HT-29 (cell line): ENCODE measurements around the gene ANO1. TPM values are rescaled to one million over a fixed set of nuclear protein-coding genes. Genes with fewer than 3 reads are reported as not detected.
A peak's percentile ranks its signal among the peaks of the same experiment; 100 is the strongest.

Experiments
- DNase-seq: peaks from one replicate; pipeline ENCODE4 v3.0.0-alpha.2; 2015; ENCODE audit warnings: low spot score
- total RNA-seq: library from RNA; depleted of rRNA; stranded (reverse); fragments of >200 nt; shearing (Covaris generic); gene quantifications from 2 replicates; pipeline ENCODE4 v1.2.3, GENCODE V29; 2014

The ANO1 gene
- total RNA-seq, 1 experiment from 2014 or later: 114 TPM

DNA sequence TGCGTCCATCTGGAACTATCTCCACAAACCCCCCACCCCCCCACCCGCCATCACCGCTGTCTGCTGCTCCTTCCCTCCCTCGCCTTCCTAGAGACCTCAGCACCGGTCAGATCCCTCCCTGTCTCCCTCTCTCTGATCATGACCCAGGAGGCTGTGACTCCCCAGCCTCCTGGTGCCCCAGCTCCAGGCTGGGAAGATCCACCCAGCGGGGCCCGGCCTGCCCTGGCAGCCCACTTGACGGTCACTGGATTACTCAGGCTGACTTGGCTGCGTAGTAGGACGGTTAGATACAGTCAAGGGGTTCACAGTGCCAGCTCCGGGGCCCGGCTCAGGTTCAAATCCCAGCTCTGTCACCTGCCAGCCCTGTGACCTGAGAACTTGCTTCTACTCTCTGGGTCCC is 59.3 kb downstream of the ANO1 start:
- no peak for DNase-seq

DNA sequence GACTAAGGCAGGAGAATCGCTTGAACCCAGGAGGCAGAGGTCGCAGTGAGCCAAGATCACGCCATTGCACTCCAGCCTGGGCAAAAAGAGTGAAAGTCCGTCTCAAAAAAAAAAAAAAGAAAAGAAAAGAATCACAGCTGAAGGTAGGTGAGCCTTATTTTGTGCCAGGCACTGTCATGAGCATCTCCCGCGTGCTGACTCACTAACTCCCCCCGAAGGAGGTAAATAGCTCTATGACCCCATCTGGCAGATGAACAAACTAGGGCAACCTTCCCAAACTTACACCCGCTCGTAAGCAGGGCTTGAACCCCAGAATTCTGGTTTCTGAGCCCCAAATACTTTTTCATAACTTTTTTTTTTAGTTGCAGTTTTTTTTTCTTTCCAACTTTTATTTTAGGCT is 60.3 kb downstream of the ANO1 start:
- no peak for DNase-seq

DNA sequence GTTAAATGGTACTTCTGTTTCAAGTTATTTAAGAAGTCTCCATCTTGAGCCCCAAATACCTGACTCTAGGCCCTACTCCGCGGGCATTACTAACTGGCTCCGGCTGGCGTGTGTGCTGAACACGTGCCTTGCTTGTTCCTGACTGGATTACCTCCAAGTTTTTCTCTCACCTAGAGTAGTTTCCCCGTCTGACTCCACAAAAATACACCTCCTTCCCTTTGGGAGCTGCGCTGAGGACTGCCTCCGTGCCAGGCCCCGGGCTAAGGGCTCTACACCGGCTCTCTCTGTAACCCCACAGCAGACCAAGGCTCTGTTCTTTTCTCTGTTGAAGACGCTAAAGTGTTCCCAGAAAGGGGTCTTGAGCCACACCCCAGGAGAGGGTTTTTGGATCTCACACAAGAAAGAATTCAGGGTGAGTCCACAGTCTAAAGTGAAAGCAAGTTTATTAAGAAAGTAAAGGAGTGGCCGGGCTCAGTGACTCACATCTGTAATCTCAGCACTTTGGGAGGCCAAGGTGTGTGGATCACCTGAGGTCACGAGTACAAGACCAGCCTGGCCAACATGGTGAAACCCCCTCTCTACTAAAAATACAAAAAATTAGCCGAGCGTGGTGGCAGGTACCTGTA is 61.8 kb downstream of the ANO1 start:
- DNase-seq: no peak

DNA sequence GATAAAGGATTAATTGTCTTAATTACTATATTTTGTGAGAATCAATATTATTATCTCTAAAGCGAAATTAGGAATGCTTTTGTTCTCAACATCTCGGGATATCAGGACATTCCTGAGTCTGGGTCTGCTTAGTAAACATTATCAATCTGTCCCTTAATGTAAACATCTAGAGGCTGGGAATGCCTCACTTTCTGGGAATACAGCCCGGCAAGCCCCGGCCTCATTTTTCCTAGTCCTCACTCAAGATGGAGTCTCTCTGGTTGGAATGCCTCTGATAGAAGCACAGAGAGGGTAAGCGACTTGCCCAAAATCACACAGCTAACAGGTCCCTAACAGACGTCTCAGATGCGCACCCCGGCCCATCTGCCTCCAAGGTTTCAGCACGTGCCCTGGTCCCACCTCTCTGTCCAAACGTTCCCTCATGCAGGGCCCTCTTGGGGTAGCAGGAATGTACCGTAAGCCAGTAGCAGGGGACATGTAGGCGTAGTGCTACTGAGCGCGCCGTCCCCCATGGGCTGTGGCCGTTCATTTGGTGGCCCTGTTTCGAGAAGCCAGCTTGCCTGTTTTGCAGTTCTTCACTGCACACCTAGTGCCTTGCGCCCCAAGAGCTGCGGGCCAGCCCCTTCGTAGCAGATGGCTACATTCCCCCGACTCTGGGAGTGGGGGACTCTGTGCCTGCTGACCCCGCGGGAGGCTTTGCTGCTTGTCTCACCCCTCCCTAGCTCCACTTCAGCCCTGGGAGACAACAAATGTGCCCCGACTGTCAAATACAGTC is 62.8 kb downstream of the ANO1 start:
- no peak for DNase-seq

DNA sequence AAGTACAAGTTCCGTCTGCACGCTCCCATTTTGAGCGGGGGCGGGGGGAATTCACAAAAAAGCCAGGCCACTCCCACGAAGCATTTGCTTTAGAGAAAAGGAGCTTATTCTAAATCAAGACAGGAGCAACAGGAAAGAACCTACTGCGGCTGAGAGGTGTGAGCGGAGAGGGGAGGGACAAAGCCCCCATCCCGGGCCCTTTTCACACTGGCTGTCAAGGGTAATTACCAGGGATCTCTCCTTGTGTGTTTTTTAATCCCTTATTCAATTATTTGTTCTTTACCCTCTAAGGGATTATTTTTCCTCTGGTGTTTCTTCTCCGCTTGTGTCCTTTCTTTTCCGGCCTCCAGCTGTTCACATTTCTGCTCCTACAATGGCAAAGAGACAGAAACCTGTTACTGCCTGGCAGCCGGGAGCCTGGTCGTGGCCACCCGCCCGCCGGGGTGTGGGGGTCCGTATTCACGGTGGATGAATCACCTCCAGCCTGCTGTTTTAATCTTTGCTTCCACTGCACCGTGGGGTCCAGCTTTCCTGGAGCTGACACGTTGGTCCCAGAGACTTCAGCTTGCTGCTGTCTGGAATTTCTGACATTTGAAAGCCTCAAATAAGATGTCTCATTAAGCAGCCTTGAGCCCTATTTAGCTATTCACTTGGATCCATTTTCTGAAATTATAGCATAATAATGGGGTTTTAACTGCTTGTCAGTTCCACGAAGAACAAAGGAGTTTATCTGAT is 63.5 kb downstream of the ANO1 start:
- DNase-seq: no peak

DNA sequence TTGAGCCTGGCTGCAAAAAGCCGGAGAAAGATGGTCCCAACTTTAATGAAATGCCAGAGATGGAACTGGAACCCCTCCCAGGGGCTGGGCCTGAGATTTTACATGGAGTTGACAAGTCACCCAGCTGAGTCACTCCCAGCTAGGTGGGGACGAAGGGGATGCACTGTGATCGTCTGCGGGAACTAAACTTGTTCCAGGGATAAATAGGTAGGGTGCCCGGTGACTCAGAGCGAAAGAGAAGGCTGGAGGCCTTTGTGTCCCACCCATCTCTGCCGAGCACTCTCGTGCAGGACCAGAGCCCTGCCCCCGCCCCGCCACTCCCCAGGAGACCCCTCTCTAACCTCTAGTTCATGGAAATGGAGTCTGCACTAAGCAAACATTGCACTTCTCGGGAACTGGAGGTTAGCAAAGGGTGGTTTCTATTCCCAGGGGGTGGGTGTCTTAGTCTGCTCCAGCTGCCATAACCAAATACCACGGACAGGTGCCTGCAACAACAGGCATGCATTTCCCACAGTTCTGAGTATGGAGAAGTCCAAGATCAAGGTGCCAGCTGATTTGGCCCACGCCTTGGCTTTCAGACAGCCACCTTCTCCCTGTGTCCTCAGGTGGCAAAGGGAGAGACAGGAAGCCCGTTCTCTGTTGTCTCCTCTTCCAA is 64.2 kb downstream of the ANO1 start:
- peak; percentile 41 for DNase-seq

DNA sequence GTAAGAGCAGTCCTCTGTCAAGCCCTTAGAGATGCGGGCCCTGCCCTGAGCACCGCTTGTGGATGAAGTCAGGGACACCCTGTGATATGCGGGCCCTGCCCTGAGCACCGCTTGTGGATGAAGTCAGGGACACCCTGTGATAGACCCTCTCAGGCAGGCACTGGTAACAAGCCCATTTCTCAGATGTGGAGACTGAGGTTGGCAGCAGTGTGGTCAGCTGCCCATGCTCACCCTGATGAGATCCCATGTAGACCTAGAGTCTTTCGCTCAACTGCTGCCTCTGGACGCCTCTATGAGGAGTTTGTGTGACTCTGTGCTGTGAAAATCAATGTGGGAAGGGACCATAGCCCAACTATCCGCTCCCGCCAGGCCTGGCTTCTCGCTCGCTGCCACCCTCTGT is 66.1 kb downstream of the ANO1 start:
- no peak for DNase-seq

DNA sequence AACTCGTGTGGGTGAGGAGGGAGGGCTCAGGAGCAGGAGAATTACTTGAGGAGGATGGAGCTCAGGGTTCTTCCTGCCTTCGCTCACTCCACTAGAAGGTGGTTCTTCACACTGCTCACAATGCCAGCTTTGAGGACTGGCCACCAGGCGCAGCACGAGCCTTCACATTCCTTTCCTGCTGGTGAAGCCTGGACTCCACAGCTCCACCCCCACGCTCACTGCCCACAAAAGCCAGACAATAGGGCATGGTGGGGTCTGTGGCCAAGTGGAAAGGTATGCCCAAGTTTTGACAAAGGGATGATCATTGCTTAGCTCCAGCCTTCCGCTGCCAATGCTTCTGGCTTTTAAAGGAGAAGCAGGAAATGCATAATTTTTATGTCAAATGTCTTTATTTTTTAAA is 67.0 kb downstream of the ANO1 start:
- peak; percentile 52 for DNase-seq

DNA sequence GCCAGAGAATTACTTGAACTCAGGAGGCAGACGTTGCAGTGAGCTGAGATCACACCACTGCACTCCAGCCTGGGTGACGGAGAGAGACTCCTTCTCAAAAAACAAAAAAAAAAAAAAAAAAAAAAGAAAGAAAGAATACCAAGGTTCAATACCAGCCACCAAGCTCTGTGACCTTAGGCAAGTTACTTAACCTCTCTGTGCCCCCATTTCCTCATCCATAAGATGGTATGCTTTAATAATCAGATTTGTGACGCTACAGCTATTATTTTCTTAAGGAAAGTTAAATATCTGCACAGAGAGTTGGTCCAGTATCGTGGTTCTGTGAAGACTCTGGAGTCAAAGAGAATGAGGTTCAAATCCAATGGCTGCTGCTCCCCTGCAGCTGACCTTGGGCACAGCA is 67.7 kb downstream of the ANO1 start:
- DNase-seq: no peak

DNA sequence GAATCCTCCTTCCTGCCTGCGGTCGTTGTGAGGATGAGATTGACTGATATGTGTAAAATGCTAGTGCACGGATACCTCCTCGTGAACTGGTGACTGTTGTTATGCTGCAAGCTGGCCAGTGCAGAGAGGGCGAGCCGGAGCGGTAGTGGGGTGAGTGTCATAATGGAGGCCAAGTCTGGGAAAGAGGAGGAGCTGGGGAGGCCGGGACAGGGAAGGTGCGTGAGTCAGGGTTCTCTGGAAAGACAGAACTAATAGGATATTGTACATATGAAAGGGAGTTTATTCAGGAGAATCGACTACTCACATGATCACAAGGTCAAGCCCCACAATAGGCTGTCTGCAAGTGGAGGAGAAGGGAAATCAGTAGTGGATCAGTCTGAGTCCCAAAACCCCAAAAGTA is 68.2 kb downstream of the ANO1 start:
- no peak for DNase-seq

DNA sequence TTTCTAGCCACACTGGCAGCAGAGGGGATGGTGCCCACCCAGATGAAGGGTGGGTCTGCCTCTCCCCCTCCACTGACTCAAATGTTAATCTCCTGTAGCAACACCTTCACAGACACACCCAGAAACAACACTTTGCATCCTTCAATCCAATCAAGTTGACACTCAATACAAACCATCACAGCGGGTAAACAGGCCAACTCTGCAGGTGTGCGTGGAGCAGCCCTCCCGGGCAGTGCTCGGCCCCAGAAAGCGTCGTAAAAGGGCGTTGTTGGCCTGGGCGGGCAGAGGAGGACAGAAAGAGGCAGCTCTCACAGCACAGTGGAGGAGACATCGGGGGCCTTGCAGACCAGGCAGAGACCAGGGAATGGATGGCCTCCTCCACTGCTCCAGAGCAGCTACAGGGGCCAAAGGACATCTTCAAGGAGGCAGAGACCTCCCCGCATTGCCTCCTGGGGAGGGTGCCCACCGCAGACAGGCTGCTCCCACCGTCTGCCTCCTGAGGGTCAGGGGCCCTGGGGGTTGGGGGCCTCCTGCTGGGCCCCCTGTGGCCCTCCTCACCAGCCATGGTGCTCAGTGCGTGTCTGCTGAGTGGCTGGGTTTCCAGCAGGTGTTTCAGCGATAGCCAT is 68.9 kb downstream of the ANO1 start:
- no peak for DNase-seq

DNA sequence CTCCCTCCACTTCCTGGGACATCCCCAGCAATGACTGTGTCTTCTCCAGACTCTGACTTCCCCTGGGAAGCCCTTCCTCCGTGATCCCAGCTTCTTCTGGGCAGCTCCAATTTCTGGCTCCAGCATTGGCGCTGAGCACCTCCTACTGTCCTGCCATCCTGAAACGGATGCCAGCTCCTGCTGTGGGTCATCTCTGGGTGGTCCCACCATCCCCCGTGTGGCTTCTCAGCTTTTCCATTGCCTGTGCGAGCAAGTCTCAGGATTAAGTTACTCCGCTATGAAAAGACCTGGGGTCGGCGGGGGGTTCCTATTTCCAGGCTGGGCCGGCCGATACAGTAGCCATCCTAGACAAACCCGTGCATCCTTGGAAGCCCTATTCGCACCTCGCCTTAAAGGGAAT is 69.6 kb downstream of the ANO1 start:
- no peak for DNase-seq

DNA sequence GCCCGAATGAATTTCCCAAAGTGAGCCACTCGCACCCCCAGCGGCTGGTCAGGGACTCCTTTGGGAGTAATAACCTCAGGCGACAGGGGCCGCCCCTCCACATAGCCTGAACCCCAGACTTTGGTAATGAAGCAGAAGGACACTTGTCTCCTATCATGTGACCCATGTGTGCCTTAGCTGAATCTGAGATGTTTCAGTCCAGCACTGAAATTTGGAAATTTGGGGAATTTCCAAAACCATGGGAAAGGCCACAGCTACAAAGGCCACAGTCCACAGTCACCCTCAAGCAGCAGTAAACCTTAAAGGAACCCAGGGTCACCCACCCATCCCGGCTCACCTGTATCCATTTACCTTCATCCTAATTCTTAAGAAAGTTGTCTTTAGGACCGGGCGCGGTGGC is 73.6 kb downstream of the ANO1 start:
- DNase-seq: no peak

DNA sequence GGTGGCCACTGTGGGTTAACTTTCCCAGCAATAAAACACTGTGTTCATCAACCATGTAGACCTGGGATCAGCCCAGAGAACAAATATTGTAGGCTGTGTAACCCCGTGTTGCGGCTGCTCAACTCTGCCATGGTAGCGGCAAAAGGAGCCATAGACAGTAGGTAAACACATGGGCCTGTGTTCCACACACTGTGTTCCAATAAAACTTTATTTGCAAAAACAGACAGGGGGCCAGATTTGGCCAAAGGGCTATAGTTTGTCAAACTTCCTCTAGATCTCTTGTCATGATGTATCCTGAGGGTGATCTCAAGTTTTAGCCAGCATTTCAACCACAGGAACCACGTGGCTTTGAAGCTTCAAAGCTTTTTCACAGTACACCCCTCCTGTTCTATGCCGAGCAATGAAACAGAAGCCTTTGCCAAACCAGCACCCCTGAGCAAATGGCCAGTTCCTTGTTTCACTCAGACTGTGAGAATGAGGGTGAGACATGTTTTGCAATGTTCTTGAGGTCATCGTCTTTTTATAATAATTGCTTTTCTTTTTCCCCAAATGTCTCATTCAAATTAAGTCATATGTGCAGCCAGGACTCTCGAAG is 75.1 kb downstream of the ANO1 start:
- no peak for DNase-seq

DNA sequence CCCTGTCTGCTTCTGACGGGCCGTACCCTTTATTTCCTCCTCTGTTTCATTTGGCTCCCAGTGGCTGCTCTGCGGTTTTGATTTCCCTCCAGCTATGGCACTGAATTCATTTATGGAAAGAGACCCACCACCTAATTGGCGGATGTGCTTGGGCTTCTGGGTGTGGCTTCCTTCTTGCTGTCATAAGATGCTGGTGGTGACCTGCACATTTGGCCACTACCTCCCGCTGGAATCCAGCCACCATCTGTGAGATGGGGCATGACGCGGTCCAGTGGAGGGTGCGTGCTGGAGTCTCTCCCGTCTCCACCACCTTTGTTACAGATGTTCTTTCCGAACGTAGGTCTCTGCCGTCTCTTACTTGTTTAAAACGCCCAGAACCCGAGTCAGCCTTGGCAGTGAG is 77.3 kb downstream of the ANO1 start:
- no peak for DNase-seq

DNA sequence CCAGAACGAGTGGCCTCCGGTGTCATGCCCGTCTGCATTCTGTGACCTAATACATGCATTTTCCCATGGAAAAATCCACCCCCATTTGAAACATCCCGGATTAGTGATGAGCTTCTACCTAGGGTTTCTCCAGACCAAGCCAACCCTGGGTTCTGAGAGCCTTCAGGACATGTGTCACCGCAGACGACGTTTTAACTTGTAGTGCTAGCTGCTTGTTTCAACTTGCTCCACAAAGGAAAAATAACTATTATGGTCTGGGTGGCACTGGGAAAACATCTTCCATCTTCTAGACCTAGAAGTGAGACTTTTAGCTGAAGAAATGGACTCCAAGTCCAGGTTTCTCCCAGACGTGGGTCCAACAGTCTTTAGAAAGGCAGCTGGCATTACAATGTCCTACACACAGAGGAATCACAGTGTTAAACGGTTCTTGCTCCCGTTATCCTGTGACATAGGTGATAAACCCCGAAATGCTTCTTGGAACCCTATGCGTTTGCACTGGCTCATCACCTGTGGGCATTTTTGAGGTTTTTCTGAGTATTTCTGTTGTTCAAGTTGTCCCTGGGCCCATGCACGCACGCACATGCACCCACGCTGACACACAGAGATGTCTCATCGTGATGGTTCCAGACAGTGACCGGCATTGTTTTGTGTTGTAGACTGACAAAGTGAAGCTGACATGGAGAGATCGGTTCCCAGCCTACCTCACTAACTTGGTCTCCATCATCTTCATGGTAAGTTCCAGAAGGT is 78.3 kb downstream of the ANO1 start:
- DNase-seq: no peak

DNA sequence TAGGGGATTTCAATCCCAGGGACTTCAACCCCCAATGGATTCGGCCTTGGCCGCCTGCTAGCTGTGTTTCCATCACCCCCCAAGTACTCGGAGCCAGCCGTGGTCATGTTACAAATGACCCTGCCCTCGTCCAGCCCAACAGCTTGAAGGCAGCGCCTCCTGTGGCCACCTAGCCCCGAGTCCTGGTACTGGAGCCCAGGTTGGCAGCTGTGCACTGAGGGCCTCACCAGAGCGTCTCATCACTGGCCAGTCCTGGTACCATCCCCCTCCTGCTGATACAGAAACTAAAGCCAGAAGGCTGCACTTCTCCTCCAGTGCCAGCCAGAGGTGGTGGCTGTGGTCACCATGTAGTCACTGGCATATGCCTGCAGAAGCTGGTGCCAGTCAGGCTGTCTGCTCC is 80.1 kb downstream of the ANO1 start:
- DNase-seq: peak; percentile 52

DNA sequence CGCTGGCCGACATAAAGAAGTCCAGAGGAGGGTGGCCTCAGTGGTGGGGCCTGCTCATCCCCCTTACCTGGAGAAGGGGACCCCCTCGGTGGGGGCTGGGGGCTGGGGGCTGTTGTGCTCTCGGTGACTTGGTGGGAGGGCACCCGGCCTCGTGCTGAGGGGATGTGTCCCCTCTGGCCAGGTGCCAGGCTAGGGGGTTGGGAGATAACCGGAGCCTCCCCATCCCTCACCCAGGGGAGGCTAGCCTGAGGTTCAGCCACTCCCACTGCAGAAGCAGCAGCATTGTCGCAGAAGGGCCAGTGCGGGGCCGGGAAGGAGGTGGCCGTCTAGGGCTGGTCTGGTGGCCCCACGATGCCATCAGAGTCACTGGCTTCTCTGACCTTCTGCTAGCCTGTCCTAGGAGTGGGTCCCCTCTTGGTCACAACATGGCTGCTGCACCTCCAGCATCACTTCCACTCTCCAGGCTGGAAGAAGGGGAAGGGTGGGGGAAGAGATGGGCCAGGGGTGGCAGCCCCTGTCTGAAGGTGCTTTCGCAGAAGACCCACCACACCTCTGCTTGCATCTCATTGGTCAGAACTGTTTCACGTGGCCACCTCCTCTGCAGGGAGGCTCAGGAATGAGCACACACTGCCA is 80.8 kb downstream of the ANO1 start:
- no peak for DNase-seq

DNA sequence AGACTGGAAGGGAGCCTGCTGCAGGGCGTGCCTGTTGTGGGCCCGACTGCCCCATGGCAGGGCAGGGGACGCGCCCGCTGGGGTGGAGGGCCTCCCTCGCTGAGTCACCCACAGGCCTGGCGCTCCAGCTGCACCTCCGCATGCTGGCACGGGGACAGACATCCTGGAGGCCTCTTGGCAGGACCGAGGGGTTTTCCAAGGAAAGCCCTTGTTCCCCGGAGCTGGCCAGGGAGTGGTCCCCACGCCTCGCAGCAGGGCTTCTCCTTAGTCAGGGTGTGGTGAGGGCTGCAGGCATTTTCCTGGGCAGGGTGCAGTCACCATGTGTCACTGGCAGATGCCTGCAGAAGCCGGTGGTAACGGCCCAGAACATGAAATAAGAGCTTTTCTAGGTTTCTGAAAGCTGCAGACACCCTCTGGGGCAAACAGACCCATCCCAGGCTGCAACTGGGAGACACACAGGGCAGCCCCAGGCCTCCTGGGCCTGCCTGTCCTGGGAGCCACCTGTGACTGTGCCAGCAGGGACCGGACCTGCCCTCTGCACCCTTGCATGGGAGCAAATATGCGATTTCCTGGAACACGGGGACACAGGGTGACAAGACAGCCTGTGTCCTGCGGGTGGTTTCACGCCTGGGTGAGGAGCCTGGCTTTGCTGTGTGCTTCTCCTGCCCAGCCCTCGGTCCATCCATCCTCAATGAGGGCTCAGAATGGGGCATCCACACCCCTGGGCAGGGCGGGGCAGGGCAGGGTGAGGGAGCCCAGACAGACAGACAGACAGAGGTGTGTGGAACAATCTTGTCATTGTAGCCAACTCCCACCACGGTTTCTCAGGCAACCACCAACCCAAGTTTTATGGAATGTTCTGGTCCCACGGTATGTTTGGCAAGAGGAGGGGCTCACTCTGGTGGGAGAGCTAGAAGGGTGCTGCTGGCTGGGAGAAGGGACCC is 81.8 kb downstream of the ANO1 start:
- DNase-seq: peak; percentile 63
